WTC11 (cell line): ENCODE data around the gene HAPSTR1.

Experiments used
- AFF4 ChIP-seq: sonication (generic); formaldehyde crosslinking; IDR thresholded peaks from 2 replicates; pipeline ENCODE4 v1.8.1; 2023; ENCODE audit warnings: mild to moderate bottlenecking, missing genetic modification reagents, borderline replicate concordance
- ATF2 ChIP-seq: sonication (generic); formaldehyde crosslinking; IDR thresholded peaks from 2 replicates; pipeline ENCODE4 v1.8.1; 2022; ENCODE audit warnings: low read depth, missing genetic modification reagents, borderline replicate concordance
- ATF6 ChIP-seq: sonication (generic); formaldehyde crosslinking; IDR thresholded peaks from 2 replicates; pipeline ENCODE4 v1.8.1; 2023; ENCODE audit warnings: mild to moderate bottlenecking, missing genetic modification reagents
- CREB1 ChIP-seq: sonication (generic); formaldehyde crosslinking; IDR thresholded peaks from 2 replicates; pipeline ENCODE4 v1.8.0; 2023; ENCODE audit warnings: mild to moderate bottlenecking, missing genetic modification reagents
- CTCF ChIP-seq: fragments of 200-600 bp; IDR thresholded peaks from 2 replicates; pipeline ENCODE4 v1.8.0; 2022; ENCODE audit warnings: antibody characterized with exemption
- E2F1 ChIP-seq: sonication (generic); formaldehyde crosslinking; IDR thresholded peaks from 2 replicates; pipeline ENCODE4 v1.8.0; 2022; ENCODE audit warnings: mild to moderate bottlenecking, missing genetic modification reagents
- GRHL2 ChIP-seq: fragments of 250-450 bp; sonication (Bioruptor Pico); IDR thresholded peaks from 2 replicates; pipeline ENCODE4 v1.8.0; 2022; ENCODE audit warnings: mild to moderate bottlenecking, moderate library complexity; ENCODE audit not compliant: insufficient replicate concordance, severe bottlenecking
- IRF2 ChIP-seq: sonication (generic); formaldehyde crosslinking; IDR thresholded peaks from 2 replicates; pipeline ENCODE4 v1.8.0; 2022; ENCODE audit warnings: low read depth, missing genetic modification reagents, borderline replicate concordance
- MAX ChIP-seq: sonication (generic); formaldehyde crosslinking; IDR thresholded peaks from 2 replicates; pipeline ENCODE4 v1.8.0; 2022; ENCODE audit warnings: mild to moderate bottlenecking, missing genetic modification reagents
- NR2C2 ChIP-seq: sonication (generic); formaldehyde crosslinking; IDR thresholded peaks from 2 replicates; pipeline ENCODE4 v1.8.0; 2022; ENCODE audit warnings: mild to moderate bottlenecking, missing genetic modification reagents
- NR3C1 ChIP-seq: sonication (generic); formaldehyde crosslinking; conservative IDR thresholded peaks from 2 replicates; pipeline ENCODE4 v1.8.1; 2023; ENCODE audit warnings: low read depth, mild to moderate bottlenecking, missing genetic modification reagents
- TP53 ChIP-seq: sonication (generic); formaldehyde crosslinking; IDR thresholded peaks from 2 replicates; pipeline ENCODE4 v1.8.1; 2023; ENCODE audit warnings: mild to moderate bottlenecking, missing genetic modification reagents
- ZNF138 ChIP-seq: sonication (generic); formaldehyde crosslinking; conservative IDR thresholded peaks from 2 replicates; pipeline ENCODE4 v1.8.1; 2022; ENCODE audit warnings: mild to moderate bottlenecking, moderate library complexity, missing genetic modification reagents

GRCh38 chr16:9114112-9114511 lies 22.7 kb downstream of the HAPSTR1 start:
- TF ChIP-seq CTCF = no peak
- no peak for TF ChIP-seq ZNF138 (CRISPR knock-in tag)
- no peak for TF ChIP-seq NR3C1 (CRISPR knock-in tag)
- no peak for TF ChIP-seq MAX (CRISPR knock-in tag)
- no peak for TF ChIP-seq IRF2
- no peak for TF ChIP-seq NR2C2
- TF ChIP-seq TP53 (CRISPR knock-in tag) = no peak
- TF ChIP-seq ATF6 (CRISPR knock-in tag) = no peak
- no peak for TF ChIP-seq E2F1 (CRISPR knock-in tag)
- TF ChIP-seq CREB1 (CRISPR knock-in tag) = no peak
- no peak for TF ChIP-seq GRHL2
- TF ChIP-seq ATF2 (CRISPR knock-in tag) = no peak
- TF ChIP-seq AFF4 (CRISPR knock-in tag) = no peak
